ENCODE results near the gene CTNNBIP1. TPM values are rescaled to one million over a fixed set of nuclear protein-coding genes. Genes with fewer than 3 reads are reported as not detected.
A peak's percentile ranks its signal among the peaks of the same experiment; 100 is the strongest.

Gene CTNNBIP1
- total RNA-seq, 1 experiment from 2014 or later: 346 TPM

DNA sequence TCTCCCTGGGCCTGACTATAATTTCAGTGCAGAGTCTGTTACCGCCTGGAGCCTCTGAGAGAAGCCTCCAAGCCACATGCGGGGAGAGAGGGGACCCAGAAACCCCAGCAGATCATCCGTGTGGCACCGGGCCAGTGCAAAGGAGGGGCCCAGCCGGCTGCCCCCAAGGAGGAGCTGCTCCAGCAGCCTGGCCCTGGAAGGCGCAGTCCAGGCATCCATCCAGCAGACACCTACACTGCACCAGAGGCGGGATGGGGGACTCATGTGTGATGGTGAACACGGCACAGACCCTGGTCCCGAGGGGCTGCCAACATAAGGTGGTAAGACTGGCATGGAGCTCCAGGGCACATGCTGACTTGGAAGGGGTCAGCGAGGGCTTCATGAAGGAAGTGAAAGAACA is 46.7 kb downstream of the CTNNBIP1 start:
- in situ Hi-C loops (cut with HindIII; ENCODE audit: low sequenced_read_pairs): no loop called here
- peak; percentile 19 for DNase-seq (ENCODE audit: low spot score)

DNA sequence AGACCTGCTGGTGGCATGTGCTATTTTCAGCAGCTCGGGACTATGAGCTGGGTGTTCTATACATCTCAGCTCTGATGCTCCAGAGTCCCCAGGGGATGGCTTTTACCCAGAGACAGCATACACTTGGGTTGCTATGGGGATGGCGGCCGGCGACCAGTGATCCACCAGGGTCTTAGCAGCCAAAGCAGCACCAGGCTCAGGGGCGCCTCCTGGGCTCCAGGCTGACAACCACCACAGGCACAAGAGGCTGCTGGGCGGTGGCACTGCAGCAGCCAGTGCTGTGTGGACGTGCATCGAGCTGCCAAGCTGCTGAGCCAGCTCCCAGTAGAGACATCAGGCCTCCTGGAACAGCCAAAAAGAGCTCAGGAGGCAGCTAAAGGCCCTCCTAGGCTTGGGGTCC is 48.7 kb downstream of the CTNNBIP1 start:
- in situ Hi-C loops (cut with HindIII; ENCODE audit: low sequenced_read_pairs): no loop called here
- no peak for DNase-seq (ENCODE audit: low spot score)

DNA sequence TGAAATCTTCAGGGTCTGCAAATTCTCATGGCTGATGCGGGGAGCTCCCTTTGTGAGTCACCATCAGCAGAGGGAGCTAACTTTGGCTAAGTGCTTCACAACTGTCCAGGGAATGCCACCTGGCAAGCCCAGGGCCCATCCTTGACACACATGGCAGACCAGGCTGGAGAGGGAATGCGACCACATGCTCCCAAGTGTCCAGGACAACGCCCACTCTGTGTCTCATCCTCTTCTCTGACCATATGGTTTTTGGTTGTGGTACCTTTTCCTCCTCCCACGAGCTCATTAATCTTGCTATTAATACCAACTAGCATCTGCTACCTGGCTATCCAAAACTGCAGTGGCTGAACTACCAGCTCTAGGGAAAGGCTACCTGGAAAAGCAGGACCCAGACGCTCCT is 49.2 kb downstream of the CTNNBIP1 start:
- DNase-seq (ENCODE audit: low spot score): peak; percentile 92
- in situ Hi-C loops (cut with HindIII; ENCODE audit: low sequenced_read_pairs): no loop called here

DNA sequence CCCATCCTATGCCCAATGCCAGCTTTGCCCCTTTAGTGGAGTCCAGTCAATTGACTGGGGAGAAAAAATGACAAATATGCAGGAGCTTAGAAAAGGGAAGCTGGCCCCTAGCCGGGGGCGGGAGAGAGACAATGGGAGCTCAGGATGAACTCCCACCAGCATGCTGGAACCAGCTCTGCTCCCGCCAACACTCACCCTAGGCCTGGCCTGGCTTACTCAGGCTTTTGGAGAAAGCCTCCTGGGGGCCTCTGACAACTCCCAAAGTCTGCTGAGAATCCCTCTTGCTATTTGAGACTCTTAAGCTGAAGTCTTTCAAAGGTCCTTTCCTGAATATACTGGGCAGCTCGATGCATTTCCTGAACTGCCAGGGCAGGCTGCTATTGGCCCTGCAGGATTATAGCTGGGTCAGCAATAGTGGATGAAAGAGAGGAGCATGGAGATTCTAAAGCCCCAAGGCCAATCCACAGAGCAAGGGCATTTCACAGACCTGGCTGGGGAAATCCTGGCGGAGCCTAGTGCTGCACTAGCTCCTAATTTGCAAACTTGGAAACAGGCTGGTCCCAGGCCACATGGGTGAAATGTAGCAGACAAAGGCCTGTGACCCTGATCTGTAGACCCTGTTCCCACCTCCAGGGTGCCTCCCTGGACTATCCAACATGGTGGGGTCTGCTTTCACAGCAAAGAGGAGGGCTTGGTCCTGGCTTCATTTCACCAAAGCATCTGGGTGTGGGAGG is 50.6 kb downstream of the CTNNBIP1 start:
- in situ Hi-C loops (cut with HindIII; ENCODE audit: low sequenced_read_pairs): no loop called here
- DNase-seq (ENCODE audit: low spot score): peak; percentile 26

DNA sequence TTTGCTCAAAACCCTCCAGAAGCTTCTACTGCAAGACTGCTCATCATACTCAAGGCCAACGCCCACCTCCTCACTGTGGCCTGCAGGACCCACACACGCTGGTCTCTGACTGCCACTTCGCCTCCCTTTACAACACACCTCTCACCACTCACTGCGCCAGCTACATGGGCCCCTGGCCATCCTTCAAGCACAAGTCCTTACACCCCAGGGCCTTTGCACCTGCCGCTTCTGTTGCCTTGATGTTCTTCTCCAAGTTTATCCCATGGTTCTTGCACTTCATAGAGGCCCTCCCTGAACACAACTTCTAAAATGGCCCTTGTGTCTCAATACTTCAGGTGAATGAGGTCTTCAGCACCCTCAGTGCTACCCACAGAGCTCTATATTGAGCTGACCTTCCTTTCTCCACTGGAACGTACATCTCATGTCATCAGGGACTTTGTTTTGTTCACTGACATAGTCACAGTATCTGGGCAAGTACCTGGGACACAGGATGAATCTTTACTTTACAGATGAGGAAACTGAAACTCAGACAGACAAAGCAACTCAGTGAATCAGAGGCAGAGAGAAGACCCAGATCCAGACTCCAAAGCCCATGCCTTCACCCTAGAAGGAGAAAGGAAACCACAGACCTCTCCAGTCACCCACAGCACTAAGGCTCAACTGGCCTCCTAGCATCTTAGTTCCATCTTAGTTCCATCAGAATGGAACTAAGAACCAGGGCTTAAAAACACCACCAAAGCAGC is 51.6 kb downstream of the CTNNBIP1 start:
- in situ Hi-C loops (cut with HindIII; ENCODE audit: low sequenced_read_pairs): no loop called here
- no peak for DNase-seq (ENCODE audit: low spot score)

DNA sequence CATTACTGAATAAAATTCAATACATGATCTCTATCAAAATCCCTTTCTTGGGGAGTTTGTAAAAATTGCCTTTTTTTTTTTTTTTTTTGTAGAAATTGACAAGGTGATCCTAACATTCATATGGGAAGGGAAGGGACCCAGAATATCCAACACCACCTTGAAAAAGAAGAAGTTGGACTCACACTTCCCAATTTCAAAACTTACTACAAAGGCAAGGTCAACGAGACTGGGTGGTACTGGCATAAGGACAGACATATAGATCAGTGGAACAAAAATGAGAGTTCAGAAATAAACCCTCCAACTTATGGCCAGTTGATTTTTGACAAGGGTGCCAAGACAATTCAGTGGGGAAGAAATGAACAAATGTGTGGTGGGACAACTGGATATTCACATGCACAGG is 54.9 kb downstream of the CTNNBIP1 start:
- in situ Hi-C loops (cut with HindIII; ENCODE audit: low sequenced_read_pairs): no loop called here

DNA sequence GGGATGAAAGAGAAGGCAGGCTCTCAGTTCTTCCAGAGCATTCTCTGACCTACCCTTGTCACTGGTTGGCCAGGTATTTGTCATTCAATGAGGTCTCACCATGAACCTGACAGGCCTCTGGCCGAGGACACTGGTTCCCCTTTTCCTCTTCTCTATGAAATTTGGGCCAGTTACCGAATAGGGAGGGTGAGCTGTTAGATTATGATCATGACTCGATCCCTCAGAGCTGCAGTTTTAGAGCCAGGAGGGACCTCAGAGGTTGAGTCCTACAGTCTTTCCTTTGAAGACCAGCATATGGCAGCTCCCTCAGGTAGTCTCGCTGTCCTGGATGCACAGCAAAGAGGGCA is 56.8 kb downstream of the CTNNBIP1 start:
- DNase-seq (ENCODE audit: low spot score): peak; percentile 55
- in situ Hi-C loops (cut with HindIII; ENCODE audit: low sequenced_read_pairs): no loop called here

More for the DNA sequence above, 54.9 kb downstream of the CTNNBIP1 start:
- DNase-seq (ENCODE audit: low spot score): no peak

DNA sequence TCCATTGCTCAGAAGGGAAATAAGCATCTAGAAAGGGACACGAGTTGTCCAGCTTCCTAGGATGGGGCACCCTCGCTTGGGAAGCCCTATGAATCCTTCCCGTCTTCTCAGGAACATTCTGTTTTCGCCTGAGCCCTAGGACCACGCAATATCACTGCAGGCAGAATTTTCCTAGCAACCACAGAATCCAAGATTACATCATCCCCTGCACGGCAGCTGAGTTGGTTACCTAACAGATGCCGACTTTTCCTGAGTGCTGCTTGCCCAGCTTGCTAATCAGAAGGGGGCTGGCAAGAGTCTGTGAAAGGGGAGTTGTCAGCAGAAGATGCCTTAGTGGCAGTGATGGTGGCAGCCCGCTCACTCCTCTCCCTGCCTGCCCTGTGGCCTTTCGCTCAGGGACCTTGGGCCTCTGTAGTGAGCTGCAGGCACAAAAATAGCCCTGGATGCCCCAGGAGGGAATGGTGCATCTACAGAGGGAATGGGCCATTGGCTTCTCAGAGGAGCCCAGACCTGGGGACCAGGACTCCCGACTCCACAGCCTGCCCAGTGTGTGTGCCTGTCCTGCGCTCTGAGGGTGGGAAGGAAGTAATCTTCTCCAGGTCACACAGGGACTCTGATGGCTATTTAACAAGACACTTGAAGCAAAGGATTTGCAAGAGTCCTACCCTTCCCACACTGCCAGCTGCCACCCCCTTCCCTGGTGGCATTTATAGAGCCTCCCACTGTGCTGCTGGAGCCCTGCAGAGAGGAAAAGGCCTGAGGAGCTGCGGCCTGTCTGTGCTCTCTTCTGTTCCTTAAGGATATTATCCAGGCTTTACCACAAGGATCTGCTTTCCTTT is 57.4 kb downstream of the CTNNBIP1 start:
- DNase-seq (ENCODE audit: low spot score): peak; percentile 97
- in situ Hi-C loops (cut with HindIII; ENCODE audit: low sequenced_read_pairs): no loop called here

DNA sequence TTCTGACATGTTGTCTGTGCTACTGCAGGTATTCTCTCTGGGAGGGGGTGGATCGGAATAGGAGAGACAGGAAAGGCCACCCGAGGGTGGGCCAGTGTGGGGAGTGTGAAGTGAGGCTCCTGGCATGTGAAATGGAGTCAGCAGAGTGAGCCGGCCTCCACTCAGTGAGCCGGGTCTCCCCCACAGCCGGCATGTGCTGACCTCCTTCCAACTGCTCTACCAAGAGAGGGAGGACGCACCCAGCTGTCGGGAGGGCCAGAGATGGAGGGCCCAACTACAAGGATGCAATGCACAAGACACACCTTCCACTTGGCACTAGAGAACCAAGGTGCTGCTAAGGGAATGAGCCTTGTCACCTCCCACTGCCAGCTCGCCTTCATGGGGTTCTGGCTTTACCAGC is 58.1 kb downstream of the CTNNBIP1 start:
- no peak for DNase-seq (ENCODE audit: low spot score)
- in situ Hi-C loops (cut with HindIII; ENCODE audit: low sequenced_read_pairs): no loop called here

DNA sequence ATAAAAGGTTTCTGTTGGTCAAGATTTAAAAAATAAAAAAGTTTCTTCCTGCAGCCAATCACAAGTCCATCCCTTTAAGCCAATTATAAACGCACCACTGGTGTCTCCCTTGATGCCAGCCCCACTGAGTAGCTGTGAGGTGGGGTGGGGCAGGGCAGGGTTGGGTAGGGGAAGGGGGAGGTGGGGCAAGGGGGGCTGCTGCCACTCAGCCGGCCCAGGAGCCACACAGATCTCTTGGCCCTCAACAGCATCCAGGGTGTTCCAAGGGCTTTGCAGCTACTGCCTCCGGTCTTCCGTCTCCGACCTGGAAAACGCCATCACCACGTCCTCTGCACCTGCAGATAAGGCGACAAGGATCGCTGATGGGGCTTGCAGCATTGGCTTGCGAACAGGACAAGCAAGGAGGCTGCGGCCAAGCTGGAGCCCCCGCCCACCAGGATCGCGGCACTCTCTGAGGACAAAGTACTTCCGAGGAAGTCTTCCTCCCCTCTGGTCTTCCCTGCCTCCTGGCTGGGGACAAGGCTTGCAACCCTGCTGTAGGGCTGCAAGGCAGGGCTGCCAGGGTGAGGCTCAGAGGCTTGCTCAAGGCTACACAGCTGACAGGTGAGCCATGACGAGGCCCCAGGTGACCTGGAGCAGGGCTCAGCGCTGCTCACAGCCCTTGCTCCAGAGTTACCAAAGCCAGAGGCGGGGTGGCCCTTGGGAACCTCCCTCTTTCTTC is 59.5 kb downstream of the CTNNBIP1 start:
- in situ Hi-C loops (cut with HindIII; ENCODE audit: low sequenced_read_pairs): no loop called here
- no peak for DNase-seq (ENCODE audit: low spot score)

DNA sequence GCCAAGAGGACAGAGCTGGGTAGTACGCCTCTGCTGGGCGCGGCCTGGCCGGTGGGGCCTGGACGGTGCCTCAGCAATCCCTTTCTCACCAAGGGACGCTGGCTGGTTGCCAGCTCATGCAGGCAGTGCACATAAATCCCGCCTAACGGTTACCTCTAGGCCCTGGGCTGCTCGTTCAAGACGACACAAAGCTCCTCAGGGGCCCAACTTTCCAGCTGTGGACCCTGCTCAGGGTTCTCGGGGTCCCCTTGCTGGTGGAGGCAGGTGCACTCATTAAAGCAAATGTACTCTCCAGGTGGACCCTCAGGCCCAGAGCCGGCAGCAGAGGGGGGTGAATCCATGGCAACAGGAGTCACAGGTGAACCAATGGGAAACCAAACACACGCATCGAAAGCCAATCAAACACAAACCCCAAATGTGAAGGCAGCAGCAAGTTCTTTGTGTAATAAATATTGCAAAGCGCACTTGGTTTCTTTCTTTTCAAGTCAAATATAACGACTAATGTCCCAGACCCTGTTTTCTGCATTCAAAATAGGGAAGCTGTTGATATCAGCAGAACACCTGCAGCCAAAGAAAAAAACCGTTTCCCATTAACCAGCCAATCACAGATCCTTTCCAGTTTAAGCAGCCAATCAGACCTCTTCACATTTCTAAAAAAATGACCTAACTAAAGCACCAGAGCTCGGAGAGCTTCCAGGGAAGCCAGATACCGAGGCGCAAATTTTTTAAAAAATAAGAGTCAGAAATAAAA is 60.2 kb downstream of the CTNNBIP1 start:
- DNase-seq (ENCODE audit: low spot score): peak; percentile 92
- in situ Hi-C loops (cut with HindIII; ENCODE audit: low sequenced_read_pairs): no loop called here

DNA sequence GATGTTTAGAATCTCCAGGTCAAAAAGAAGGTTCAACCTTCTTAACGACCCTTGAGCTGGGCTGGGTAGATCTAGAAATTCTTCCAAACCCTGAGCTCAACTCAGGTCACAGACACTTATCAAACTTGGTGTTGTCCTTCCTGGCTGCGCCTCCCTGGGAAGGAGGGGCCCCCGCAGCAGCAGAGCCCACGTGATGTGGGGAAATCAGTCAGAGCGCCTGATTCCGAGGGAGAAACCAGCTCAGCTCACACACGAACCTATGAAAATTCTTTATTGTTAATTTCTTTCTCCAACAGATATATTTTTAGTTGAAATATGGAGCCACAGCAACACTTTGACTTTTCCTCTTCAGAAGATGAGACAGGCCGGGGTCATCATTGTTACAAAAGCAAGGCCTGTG is 62.0 kb downstream of the CTNNBIP1 start:
- in situ Hi-C loops (cut with HindIII; ENCODE audit: low sequenced_read_pairs): no loop called here
- no peak for DNase-seq (ENCODE audit: low spot score)

DNA sequence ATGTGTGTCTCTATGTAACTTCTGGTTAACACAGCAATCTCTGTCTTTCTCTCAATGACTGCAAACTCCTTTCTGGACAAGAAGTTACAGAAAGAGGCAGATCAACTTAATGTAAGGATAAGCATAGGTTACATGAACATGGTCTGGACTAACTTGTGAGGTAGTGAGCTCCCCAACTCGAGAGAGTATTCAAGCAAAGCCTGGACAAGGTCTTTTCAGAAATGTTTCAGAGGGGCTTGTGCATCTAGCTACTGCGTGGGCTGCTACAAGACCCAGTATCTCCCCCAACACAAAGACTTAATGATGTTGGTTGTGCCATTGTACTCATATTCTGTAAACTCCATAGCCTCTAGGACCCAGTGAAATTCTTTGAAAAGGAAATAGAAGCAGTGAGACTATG is 62.8 kb downstream of the CTNNBIP1 start:
- DNase-seq (ENCODE audit: low spot score): no peak
- in situ Hi-C loops (cut with HindIII; ENCODE audit: low sequenced_read_pairs): no loop called here

DNA sequence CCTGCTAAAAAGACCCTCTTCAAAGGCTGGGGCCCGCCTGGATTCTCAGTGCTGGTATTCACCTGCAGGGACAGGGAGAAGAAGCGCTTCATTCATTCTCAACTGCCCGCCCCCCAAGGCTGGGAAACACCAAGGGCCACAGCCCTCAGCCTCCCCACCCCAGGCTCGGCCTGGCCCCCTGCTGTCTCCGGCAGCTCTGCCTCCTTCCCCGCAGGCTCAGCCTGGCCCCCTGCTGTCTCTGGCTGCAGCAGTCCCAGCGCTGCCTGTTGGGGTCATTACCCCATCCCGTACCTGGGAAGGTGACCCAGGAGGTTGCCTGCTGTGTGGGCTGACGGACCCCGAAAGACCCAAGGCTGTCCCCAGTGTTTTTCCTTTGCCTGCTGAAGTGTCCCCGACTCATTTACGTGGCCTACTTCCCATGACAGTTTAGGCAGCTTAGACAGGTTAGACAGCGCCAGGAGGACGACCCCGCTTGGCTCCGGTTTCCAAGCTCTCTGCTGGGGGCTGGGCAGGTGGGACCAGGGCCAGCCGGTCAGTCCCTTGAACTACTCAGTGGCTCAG is 63.4 kb downstream of the CTNNBIP1 start:
- in situ Hi-C loops (cut with HindIII; ENCODE audit: low sequenced_read_pairs): no loop called here
- no peak for DNase-seq (ENCODE audit: low spot score)

DNA sequence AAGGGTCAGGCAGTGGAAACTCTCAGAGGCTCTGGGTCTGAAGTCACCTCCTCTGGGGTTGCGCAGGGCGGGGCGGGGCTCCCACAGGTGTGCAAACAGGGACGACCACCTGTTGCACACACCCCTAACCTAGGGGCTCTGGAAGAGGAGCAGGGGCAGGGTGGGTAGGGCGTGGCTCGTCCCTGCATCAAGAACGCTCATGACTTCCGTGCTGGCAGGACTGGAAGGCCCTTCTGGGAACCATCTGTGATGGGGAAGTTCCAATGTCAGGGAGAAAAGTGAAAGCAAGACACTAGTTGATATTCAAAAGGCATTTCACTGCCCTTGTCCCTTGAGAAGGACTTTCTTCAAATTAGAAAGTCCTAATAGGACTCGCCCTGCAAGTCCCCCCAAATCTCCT is 64.2 kb downstream of the CTNNBIP1 start:
- peak; percentile 50 for DNase-seq (ENCODE audit: low spot score)
- in situ Hi-C loops (cut with HindIII; ENCODE audit: low sequenced_read_pairs): no loop called here

DNA sequence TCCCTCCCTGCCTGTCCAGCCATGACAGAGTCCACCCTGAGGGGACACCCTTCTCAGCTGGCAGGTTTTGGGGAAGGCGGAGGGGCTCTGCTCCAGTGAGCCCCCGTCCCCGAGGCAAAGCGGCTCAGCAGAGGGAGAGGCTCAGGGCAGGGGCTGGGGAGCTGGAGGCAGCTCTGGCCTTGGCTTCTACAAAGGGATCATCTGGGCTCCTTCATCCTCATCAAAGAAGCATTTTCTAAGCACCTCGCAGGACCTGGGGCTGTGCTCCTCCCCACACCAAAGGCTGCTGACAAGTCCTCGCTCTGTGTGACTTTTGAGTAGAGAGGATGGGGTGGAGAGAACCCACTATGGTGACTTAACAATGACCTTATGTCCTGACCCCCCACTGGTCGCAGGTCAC is 65.3 kb downstream of the CTNNBIP1 start:
- in situ Hi-C loops (cut with HindIII; ENCODE audit: low sequenced_read_pairs): no loop called here

DNA sequence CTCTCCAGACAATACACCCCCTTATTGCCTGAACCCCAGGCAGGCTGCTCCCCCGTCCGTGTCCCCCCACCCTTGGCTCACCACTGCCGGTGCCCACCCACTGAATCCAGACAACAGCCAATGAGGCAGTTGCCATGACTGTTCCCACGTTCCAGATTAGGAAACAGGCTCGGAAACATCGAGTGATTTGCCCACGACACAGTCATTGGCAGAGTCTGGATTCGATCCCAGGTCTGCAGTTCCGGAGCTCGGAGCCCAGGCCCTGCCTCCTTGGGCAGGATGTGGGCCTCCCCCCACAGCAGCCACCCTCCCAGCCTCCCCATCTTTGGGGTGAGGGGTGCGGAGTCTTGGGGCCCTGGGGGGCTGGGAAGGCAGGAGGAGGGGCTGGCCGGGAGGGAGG is 66.0 kb downstream of the CTNNBIP1 start:
- in situ Hi-C loops (cut with HindIII; ENCODE audit: low sequenced_read_pairs): no loop called here
- DNase-seq (ENCODE audit: low spot score): no peak

More for the DNA sequence above, 65.3 kb downstream of the CTNNBIP1 start:
- DNase-seq (ENCODE audit: low spot score): no peak

DNA sequence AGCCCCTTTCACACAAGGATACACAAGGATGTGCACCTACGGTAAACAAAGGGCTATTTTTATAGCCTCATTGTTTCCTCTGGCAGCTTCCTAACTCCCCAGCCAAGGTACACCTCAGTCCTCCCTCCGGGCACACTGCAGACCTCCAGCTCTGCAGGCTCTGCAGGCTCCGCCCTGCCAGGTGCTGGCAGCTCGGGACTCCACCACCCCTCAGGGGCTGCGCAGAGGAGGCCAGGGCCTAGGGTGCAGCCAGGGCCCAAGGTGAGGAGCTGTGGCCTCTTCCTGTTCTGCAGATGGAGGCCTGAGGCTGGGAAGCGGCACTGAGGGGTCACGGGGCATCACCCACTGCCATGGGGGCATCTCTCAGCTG is 66.5 kb downstream of the CTNNBIP1 start:
- DNase-seq (ENCODE audit: low spot score): peak; percentile 51
- in situ Hi-C loops (cut with HindIII; ENCODE audit: low sequenced_read_pairs): no loop called here
